HG03520 (cell line): ENCODE data around the gene TIGD6.
A peak's percentile ranks its signal among the peaks of the same experiment; 100 is the strongest.

ENCODE experiments used
- ATAC-seq: cut with Tn5 transposase; IDR thresholded peaks from one replicate; pipeline ENCODE4 v1.9.1; 2021; ENCODE audit warnings: mild to moderate bottlenecking, moderate library complexity; ENCODE audit not compliant: unreplicated experiment

Gene TIGD6

DNA sequence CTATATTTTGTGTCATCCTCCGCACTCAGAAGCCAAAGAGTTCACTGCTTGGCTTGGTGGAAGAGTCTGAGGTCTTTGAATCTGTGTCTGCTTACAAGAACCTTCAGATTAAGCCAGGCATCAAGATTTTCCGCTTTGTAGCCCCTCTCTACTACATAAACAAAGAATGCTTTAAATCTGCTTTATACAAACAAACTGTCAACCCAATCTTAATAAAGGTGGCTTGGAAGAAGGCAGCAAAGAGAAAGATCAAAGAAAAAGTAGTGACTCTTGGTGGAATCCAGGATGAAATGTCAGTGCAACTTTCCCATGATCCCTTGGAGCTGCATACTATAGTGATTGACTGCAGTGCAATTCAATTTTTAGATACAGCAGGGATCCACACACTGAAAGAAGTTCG is 19.2 kb downstream of the TIGD6 start:
- no peak for ATAC-seq

DNA sequence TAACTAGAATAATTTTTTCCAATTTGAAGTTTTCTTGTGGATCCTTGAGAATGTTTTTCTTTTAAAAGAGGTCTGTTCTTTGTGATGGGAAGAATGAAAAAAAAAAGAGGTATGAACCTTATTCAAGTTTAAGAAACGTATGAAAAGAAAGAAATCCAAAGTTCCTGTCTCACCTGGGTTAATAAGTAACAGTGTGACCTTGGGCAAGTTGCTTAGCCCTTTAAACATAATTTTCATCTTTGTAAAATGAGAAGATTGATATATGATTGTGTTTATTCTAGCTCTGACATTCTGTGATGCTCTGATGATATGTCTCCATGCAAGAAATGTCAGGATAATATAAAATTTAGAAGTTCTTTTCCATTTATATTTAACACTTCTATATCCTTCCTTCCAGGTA is 20.6 kb downstream of the TIGD6 start:
- ATAC-seq = no peak

DNA sequence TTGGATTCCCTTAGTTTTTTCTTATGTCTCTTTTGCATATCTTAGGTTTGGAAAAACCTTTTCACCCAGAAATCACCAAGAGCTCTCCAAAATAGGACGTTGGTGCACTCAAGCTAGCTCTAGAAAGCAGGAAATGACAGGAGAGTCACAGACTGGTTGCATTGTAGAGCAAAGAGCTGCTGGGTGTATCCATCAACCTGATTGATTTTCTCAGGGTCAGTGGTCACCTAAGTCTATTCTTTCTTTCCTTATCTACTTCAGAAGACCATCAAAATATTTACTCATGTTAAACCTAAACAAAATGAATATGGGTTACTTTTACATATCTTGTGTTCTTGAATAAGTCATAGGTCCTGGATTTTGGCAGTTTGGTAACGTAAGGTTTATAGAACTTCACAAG is 25.0 kb downstream of the TIGD6 start:
- no peak for ATAC-seq

DNA sequence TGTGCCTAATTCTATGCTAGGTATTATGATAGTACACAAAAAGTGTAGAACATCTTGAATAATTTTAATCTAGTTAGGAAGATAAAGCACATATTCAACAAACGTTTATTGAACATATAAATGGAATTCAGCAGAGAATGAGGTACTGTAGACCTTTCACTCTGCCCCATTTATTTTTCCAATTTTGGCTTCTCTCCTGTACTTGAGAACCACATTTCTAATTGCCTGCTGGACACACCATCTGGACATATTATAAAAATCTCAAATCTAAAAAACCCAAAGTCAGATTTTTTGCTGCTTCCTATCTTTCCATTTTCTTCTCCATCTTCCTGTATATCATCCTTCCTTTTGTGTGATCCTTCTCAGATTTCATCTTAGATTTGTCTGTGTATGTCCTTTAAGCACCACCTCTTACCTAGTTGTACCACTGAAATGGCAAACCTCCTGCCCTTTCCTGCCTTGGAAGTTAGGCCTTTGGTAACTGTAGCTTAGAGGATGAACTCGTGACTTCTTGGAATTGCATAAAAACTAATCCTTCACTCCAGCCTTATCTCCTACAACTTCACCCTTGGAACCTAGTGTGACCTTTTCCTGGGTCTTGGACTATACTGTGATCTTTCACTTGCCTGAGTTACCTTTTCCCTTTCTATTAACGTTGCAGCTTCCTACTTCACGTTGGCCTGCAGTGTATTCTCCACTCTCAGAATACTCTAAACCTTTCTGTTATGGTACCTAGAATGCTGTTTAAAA is 31.1 kb downstream of the TIGD6 start:
- no peak for ATAC-seq

DNA sequence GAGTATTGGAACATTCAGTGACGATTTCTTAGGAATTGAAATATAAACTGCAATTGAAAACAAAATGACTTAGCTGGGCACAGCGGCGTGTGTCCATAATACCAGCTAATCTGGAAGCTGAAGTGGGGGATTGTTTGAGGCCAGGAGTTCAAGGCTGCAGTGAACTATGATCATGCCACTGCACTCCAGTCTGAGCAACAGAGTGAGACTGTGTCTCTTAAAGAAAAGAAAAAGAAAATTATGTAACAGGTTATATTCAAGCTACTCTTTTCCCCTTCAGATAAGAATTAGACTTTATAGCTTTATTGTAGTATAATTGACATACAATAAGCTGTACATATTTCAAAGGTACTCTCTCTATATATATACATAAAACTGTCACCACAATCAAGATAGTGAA is 33.5 kb downstream of the TIGD6 start:
- no peak for ATAC-seq

DNA sequence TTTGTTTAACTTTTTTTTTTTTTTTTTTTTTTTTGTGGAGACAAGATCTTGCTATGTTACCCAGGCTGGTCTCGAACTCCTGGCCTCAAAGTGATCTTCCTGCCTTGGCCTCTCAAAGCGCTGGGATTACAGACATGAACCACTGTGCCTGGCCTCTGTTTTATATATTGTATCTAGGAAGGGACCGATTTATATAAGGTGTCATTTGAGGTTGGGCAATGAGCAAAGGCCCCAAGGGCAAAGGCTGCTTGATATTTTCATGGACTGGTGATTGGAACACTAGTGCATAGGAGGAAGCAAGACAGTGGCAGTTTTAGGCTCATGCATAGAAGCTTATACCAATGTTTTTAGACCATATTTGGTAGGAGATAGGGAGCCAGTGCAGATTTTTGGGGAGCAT is 36.7 kb downstream of the TIGD6 start:
- no peak for ATAC-seq

DNA sequence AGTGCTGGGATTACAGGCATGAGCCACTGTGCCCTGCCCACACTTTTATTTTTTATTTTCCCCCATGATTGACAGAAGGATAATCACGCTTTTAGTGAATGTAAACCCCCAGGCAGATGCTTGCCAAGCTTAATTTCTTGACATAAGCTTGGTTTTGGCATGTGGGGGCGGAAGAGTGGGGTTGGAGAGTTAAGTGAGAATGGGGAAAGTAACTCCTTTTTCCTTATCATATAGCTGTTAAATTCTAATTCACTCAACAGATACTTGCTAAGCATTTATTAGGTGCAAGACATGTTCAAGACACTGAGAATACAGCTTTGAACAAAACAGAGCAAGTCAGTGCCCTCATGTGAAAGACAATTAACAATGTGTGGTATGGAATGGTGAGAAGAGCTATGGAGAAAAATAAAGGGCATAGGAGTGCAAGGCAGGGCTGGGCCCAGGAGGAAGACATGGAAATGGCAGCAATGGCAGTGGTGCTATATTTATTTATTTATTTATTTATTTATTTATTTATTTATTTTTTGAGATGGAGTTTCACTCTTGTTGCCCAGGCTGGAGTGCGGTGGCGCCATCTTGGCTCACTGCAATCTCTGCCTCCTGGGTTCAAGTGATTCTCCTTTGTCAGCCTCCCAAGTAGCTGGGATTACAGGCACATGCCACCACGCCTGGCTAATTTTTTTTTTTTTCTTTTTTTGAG is 37.7 kb downstream of the TIGD6 start:
- no peak for ATAC-seq

DNA sequence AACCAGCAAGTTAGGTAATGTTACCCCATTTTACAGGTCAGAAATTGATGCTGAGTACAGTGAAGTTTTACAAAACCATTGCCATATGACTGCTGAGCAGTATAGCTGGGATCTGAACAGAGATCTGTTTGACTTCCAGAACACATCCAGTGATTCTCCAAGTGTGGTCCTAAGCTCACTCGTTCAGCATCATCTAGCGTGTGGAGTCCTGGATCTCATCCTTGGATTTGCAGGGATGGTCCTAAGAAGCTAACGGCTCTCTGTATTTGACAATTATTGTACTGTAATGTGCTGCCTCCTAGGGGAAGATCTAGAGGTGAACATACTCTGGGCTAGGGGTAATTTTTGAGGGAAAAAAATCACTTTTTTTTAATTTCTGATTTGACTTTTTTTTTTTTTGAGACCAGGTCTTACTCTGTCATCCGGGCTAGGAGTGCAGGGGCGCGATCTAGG is 38.5 kb downstream of the TIGD6 start:
- no peak for ATAC-seq

DNA sequence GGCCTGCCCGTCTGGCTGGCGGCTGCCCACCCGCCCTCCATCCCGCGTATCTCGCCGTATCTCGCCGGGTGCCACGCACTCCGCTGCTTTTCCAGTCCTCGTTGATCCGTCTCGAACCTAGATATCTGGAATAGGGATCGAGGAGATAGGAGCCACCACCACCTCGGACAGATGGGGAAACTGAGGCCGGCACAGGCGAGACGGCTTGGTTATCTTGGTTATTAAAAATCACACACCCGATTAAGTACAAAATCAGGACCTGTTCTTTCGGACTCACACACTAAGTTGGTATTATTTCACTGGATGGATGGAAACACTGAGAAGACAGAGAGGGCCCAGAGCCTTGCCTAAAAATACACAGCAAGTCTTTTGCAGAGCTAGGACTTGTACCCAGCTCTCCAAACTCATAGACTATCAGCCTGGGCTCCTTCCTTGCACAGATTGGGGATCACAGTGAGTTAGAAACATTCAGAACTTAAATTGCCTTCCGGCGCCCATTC is 39.2 kb downstream of the TIGD6 start:
- no peak for ATAC-seq

DNA sequence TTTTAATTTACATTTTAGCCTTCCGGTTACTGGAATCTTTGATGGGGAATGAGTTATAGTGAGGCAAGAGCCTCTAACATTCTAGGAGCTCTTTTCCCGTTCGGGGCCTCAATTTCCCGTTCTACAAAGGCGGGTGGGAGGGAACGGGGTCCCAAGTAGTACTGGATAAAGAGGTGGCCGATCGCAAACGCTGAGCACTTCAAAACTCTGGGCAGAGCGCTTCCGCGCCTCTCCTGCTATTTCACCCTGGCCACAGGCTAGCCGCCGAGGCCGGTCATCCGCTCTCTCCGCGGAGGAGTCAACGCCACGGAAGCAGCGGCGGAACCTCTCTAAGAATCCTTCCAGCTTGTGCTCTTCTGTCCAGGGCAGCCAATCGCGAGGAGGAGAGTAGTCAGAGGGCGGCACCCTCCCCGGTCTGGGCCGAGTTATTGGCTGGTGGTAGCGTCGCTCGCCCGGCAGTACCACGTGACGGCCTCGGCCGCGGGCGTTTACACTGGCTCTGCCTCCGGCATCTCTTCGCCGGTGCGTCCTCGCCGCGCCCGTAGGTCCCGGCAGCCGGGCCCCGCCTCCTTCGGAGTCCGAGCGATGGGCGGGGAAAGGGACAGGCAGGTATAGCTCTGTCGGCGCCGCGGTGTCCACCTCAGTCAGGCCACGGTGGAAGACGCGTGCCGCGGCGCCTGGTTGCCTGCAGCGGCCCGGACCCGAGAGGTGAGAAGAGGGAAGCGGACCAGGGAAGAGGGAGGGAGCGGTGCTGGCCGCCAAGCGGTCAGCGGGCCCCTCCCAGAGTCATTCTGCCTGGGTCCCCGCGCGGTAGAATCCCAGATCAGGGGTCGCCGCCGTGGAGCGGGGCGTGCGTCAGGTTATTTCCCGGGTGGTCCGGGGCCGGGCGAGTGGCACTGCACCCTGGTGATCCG is 39.9 kb downstream of the TIGD6 start, which contains the start of gene SLC26A2:
SLC26A2 (plus strand) TSS at position 487 of the 914 bp plus-strand sequence. CDS start 16,895 bp downstream, outside the sequence.
- ATAC-seq = peak; percentile 99

DNA sequence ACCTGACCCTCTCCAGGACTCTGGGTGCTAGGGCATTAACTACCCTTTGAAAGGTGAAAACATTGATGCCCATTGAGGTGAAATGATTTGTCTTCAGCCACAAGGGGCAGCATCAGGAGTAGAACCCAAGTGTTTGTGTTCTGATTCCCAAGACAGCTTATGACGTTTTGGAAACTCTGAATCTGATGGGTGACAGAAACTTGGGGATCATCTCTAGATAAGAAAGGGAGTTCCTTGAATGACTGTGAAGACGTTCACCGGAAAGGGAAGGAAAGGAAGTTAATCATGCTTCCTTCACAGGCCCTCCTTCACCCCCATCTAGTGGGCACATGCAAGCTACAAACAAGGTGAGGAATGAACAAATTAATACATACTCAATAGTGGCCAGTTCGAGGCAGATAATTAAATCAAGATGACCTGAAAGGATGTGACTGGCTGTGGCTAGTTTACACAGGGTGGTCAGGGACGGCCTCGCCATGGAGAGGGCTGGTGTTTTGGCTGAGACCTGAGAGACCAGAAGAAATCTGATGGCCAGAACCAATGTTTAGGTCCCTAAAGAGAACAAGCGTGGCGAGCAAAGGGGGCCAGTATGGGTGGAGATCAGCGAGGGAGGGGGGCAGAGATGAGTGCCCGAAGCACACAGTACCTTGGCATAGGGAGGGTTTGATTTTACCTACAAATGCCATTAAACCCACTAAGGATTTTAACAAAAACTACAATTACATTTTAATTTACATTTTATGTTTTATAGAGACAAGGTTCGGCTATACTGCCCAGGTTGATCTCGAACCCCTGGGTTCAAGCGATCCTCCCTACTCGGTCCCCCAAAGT is 40.8 kb downstream of the TIGD6 start:
- ATAC-seq = no peak

DNA sequence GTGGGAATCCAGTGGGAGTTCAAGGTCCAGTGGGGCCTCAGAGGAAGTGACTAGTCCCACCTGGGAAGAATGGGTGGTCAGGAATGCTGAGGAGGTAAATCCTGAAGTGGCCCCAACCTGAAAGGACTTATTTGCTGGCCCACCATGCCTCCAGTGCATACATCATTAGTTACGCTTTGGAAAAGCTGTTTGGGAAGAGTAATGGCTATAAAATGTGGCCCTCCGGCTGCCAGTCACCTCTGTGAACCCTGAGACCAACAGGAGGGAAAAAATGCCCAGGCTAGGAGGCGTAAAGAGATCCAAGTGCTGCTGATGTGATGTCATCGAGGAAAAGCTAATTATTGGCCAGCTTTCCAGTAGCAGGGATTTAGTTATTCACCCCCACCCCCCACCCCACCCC is 42.6 kb downstream of the TIGD6 start:
- ATAC-seq = no peak

DNA sequence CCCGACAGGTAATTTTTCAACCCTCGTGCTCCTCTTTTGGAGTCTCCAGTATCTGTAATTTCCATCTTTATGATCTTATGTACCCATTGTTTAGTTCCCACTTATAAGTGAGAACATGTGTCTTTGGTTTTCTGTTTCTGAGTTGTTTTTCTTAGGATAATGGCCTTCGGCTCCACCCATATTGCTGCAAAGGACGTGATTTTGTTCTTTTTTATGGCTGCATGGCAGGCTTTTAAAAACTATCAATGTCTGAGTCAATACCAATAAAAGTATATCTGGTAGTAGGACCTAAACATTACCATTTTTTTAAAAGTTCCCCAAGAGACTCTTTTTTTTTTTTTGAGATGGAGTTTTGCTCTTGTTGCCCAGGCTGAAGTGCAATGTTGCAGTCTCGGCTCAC is 43.8 kb downstream of the TIGD6 start:
- ATAC-seq = no peak

DNA sequence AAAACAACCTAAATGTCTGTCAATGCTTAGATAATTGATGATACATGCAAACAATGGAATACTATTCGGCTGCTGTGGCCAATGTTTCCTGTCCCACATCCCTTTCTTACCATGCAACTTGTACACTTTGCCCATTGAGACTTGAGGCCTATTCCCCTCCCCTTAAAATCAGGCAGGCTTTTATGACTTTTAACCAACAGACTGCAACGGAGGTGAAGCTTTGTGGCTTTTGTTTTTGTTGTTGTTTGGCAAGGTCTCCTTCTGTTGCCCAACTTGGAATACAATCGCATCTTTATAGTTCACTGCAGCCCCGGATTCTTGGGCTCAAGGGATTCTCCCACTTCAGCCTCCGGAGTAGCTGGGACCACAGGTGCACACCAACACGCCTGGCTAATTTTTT is 45.7 kb downstream of the TIGD6 start:
- ATAC-seq = no peak

DNA sequence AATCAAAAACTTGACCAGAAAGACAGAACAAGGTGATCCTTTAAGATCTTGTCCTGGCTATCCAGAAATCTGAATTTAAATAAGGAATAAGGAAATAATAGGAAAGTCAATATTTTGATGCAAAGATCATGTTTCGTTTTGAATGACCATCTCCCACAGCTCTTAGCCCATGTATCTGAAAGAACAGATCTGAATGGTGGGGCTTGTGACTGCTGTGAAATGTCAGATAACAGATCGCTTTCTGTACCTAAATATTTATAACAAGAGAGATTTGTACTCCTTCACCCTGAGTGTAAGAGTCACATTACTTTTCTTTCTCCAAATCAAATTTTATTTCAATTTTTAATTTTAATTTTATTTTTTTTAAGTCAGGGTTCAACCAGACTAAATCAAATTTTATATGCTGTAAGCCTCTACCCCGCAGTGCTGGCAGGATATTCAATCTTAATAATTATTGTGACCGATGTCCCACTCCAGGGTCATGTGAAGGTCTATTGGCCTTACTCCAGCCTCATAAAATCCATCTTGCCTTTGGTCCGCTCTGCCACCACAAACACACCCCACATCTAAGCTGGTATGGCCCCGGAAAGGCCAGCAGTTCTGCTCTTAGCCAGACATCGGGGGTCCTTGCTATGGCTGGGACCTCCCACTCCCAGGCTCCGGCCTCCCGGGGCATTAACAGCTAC is 46.9 kb downstream of the TIGD6 start:
- ATAC-seq = no peak

DNA sequence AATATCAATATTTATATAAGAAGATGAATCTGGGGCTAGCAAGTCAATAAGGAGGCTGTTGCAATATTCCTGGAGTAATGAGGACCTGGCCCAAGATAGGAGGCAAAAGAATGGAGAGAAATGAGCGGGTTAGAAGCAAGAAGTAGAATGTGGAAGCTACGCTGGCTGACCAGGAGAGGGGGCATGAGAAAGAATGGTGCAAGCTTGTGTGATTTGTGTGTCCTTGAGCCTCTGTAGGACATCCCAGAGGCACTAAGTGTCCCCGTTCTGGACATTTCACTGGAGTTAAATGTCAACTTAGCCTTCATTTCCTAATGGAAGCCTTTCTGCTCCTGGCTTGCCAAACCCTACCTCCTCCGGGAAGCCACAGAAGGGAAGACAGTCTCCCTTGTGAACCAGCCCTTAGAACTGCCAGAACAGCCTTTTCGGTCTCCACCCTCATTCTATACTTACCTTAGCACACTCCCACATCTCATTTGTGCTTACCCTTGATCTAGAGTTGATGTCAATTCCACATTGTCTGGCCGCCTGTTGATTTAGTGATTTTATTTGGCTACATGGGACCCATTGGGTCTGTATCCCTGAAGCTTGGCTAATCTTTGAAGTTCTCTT is 49.2 kb downstream of the TIGD6 start:
- ATAC-seq = no peak

DNA sequence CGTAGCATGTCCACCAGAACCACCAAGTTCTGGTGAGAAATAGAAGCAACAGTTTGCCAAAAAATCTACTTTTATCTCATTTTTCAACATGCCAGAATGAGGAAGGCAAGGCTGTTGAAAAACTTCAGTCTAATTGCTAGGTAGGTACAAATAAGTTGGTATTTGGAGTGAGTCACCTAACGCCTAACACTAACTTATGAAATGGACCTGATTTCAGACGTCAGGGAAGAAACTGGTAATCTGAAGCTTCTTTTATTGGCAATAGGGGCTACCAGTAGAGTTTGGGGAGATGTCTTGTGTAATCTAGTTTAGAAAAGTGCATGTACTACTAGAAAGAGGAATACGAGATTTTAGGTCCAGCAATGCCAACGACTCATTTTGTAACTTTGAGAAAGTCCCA is 51.5 kb downstream of the TIGD6 start:
- ATAC-seq = no peak

DNA sequence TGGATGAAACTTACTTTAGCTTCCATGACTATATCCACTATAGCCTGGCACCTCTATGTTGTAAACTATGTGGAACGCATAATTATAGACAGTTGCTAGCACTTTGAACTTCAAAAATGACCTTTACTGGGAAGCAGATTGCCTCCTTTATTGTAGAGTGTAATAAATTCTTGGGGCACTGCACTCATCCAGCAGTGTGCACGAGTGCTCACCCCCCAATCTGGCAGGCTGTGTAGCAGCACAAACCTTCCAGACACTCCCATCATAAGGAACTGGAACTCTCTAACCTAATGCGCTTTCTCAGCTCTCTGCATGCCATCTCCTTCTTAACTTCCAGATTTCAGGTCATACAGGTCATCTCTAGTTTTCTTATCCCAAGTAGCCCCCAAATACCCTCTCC is 54.3 kb downstream of the TIGD6 start:
- no peak for ATAC-seq

DNA sequence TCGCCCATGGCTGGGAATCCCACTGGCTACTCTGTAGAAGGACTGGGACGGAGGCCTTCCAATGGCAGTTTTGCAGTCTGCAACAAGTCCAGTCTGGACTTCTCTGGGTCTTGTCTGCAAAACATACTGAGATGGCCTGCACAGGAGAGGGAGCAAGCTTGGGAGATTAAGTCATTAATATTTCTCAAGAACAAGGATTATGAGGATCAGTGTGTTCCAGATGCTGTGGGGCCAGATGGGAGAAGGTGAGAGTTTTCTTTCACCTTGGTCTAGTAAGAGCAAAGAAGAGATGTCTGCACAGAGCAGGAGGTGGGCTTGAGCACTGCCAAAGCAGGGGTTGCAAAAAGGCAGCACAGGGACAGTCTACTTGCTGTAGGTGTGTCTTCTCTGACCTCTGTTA is 55.8 kb downstream of the TIGD6 start, which contains the start of gene PDE6A:
PDE6A (minus strand) TSS at position 128 of the 400 bp plus-strand sequence; CDS start at position 8, 120 bp downstream.
- ATAC-seq = no peak
